Upper lobe of left lung (tissue), 6 donors: ENCODE measurements around the gene TEDC1. TPM values are rescaled to one million over a fixed set of nuclear protein-coding genes. Genes with fewer than 3 reads are reported as not detected.
A peak's percentile ranks its signal among the peaks of the same experiment; 100 is the strongest.

Experiments used
- ATAC-seq, 2 donors: fragments of 200-7000 bp; cut with Tn5 transposase; one replicate each; pipeline ENCODE4 v1.9.1; 2022; ENCODE audit warnings: mild to moderate bottlenecking in 2 of 2, moderate library complexity in 2 of 2; ENCODE audit not compliant: low FRiP score in 2 of 2
- DNase-seq, 2 donors: peaks; one replicate each; pipeline ENCODE4 v3.0.0-alpha.2; 2019 to 2020
- H3K27ac ChIP-seq, 4 donors: fragments of 200-600 bp; sonication (generic); one replicate each; pipeline ENCODE4 v1.5.1; 2016 to 2019
- H3K27me3 ChIP-seq, 4 donors: fragments of 200-600 bp; sonication (generic); one replicate each; pipeline ENCODE4 v1.5.1; 2017 to 2019
- H3K36me3 ChIP-seq, 4 donors: fragments of 200-600 bp; sonication (generic); one replicate each; pipeline ENCODE4 v1.5.1; 2016 to 2019
- H3K4me1 ChIP-seq, 4 donors: fragments of 200-600 bp; sonication (generic); one replicate each; pipeline ENCODE4 v1.5.1; 2018 to 2019
- H3K4me3 ChIP-seq, 4 donors: fragments of 200-600 bp; sonication (generic); one replicate each; pipeline ENCODE4 v1.5.1; 2017 to 2019; ENCODE audit warnings: mild to moderate bottlenecking in 2 of 4, moderate library complexity in 1 of 4
- H3K9me3 ChIP-seq, 4 donors: fragments of 200-600 bp; sonication (generic); one replicate each; pipeline ENCODE4 v1.5.1; 2018 to 2019
- EP300 ChIP-seq, 4 donors: sonication (generic); formaldehyde crosslinking; IDR thresholded peaks; one replicate each; pipeline ENCODE4 v1.5.1; 2017; ENCODE audit warnings: antibody characterized with exemption in 4 of 4, control low read depth in 2 of 4
- POLR2A ChIP-seq, 4 donors: fragments of 450-650 bp; IDR thresholded peaks; one replicate each; pipeline ENCODE4 v1.5.1; 2016 to 2017; ENCODE audit warnings: antibody characterized with exemption in 4 of 4, mild to moderate bottlenecking in 2 of 4
- POLR2AphosphoS5 ChIP-seq, 2 donors: sonication (generic); formaldehyde crosslinking; IDR thresholded peaks; one replicate each; pipeline ENCODE4 v1.5.1; 2017; ENCODE audit warnings: antibody characterized with exemption in 2 of 2
- WGBS, 2 donors: methylation state at CpG; one replicate each; pipeline ENCODE4 v1.1.5; 2017 to 2018; 5-methylcytosine and 5-hydroxymethylcytosine counted together
- total RNA-seq, 6 donors: library from RNA; depleted of rRNA in 4 of 6; stranded (reverse); fragments of >200 nt in 4 of 6; gene quantifications; one replicate each; pipeline versions ENCODE4 v1.1.0 to v1.2.1, GENCODE V29; 2016 to 2021
- TF ChIP-seq, protein P1 (sequence below), 6 experiments: fragments of 450-650 bp in 4 of 6; fragments of 200-600 bp in 2 of 6; sonication (generic) in 2 of 6; IDR thresholded peaks; one replicate each; pipeline ENCODE4 v1.5.1; 2016 to 2019; ENCODE audit warnings: antibody characterized with exemption in 6 of 6
- donor health status: DM: no; HTN: no; CAD: no; lungs with moderate emphysema.
- donor health status: DM: no; HTN: yes; CAD: no; lungs with severe emphysema.

TEDC1 gene
- total RNA-seq, 6 donors from 2014 or later, result 13.8 to 38.5 (median 17.4) TPM

DNA sequence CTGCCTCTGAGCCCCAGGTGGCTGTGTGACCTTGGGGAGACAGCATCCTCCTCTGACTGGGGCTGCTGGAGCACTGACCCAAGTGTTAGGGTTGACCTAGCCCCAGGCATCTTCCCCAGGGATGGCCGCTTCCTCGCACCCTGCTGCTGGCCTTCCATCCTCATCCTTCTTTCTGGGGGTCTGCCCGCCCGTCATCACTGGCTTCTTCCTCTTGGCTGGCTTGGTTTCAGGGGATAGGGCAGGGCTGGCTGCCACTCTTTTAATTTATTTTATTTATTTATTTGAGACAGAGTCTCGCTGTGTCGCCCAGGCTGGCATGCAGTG is 3.5 kb downstream of the TEDC1 start:
- ATAC-seq (no peak), DNase-seq (no peak)
- peaks cover 9 to 19% (median 14%) of the 10 kb centered on the region in 4 donors for H3K4me1 ChIP-seq
- TF ChIP-seq EP300 (IDR thresholded peaks at IDR 0.05) (no peak), POLR2AphosphoS5 (IDR thresholded peaks at IDR 0.05) (no peak), POLR2A (IDR thresholded peaks at IDR 0.05) (no peak)
- TF ChIP-seq, protein P1, sequence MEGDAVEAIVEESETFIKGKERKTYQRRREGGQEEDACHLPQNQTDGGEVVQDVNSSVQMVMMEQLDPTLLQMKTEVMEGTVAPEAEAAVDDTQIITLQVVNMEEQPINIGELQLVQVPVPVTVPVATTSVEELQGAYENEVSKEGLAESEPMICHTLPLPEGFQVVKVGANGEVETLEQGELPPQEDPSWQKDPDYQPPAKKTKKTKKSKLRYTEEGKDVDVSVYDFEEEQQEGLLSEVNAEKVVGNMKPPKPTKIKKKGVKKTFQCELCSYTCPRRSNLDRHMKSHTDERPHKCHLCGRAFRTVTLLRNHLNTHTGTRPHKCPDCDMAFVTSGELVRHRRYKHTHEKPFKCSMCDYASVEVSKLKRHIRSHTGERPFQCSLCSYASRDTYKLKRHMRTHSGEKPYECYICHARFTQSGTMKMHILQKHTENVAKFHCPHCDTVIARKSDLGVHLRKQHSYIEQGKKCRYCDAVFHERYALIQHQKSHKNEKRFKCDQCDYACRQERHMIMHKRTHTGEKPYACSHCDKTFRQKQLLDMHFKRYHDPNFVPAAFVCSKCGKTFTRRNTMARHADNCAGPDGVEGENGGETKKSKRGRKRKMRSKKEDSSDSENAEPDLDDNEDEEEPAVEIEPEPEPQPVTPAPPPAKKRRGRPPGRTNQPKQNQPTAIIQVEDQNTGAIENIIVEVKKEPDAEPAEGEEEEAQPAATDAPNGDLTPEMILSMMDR (IDR thresholded peaks at IDR 0.05), result no peak
- no peaks in the 10 kb centered on the region for H3K9me3 ChIP-seq
- peaks cover 0 to 14% (median 5%) of the 10 kb centered on the region in 4 donors for H3K36me3 ChIP-seq
- no peak overlapping the region for H3K27ac ChIP-seq
- H3K4me3 ChIP-seq, result no peak overlapping the region
- 92 to 95% methylated on average over 6 of the region's 6 CpGs for whole genome bisulfite sequencing, 2 donors
- H3K27me3 ChIP-seq, result no peaks in the 10 kb centered on the region

DNA sequence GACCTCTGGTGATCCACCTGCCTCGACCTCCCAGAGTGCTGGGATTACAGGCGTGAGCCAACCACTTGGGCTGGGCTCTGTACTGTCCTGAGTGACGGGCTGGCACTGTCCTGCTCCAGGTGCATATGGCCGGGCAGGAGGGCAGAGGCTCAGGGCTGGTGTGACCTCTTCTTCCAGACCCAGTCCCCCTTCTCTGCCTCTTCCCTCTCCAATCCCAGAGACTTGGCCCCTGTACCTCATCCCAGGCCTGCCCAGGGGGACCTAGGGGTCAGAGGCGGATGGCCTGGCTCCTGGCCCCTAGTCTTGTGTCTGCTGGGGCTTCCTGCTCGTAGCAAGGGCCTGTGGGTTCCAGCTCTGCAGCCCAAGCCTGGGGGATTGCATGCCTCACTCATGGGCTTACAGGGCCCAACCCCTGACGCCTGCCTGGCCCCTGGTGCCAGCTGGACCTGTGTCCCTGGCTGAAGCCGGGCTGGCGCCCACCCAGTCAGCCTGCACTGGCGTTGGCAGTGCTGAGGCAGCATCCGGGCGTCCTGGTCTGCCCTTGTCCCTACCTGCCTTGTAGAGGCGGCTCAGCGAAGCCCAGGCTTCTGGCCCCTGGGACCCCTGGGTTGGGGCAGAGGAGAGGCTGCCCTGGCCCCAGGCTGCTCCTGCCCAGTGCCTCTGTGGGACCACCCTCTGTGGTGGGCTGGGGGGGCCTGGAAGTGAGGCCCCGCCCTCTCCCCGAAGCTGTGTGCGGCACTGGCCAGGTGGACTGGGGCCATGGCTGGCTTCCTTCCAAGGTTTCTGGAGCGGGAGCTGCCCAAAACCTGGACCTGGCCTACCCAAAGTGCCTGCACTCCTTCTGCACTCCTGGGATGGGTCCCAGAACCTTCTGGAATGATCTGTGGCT is 4.3 kb downstream of the TEDC1 start:
- no peak overlapping the region for H3K27ac ChIP-seq
- H3K4me3 ChIP-seq, result no peak overlapping the region
- H3K4me1 ChIP-seq, result peaks cover 6 to 11% (median 8%) of the 10 kb centered on the region in 4 donors
- DNase-seq (peak; percentile 18 to 85), ATAC-seq (no peak)
- no peaks in the 10 kb centered on the region for H3K27me3 ChIP-seq
- TF ChIP-seq, protein P1 (IDR thresholded peaks at IDR 0.05), result no peak
- TF ChIP-seq POLR2AphosphoS5 (IDR thresholded peaks at IDR 0.05) (no peak), POLR2A (IDR thresholded peaks at IDR 0.05) (no peak), EP300 (IDR thresholded peaks at IDR 0.05) (no peak)
- H3K9me3 ChIP-seq, result no peaks in the 10 kb centered on the region
- peaks cover 0 to 14% (median 5%) of the 10 kb centered on the region in 4 donors for H3K36me3 ChIP-seq
- WGBS, 2 donors, result 95 to 97% methylated on average over 6 to 16 of the region's 18 CpGs

DNA sequence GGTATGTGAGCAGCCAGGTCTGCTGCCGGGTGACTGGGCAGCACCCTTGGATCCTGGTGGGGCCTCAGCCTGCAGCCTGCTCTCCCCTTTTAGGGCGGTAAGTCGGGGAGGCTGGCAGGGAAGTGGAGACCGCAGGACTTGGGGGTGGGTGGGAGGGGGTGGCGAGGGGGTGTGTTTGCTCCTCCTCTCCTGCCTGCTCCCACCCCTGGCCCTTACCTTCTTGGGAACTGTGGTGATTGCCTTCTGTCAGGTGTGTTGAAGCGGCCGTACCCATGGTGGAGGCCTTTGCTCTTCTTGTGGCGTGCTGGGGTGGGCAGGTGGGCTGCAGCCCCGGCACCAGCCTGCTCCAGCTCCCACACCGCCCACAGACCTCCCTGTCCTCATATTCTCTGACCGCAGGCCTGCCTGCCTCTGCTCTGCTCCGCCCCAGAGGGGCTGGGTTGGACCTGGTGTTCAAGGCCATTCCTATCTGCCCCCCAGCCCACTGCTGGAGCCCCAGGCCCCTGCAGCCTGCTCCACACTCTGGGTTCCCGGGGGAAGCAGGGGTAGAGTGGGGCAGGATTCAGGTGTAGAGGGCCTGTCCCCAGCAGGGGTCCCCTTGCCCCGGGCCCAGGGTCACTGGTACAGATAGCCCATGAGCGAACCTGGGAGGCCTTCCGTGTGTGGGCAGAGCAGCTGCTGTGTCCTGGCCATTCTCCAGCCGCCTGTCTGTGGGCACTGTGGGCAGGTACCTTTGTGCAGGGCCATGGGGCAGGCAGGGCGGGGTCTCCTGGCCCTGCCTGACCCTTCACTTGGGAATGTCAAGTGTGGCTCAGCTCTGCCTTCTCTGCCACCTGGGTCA is 5.2 kb downstream of the TEDC1 start:
- DNase-seq (peak; percentile 18 to 62), ATAC-seq (no peak)
- H3K9me3 ChIP-seq, result no peaks in the 10 kb centered on the region
- H3K4me1 ChIP-seq, result peaks cover 6 to 10% (median 8%) of the 10 kb centered on the region in 4 donors
- peaks cover 0 to 14% (median 5%) of the 10 kb centered on the region in 4 donors for H3K36me3 ChIP-seq
- 83 to 89% methylated on average over 7 to 16 of the region's 18 CpGs for WGBS, 2 donors
- no peak overlapping the region for H3K27ac ChIP-seq
- TF ChIP-seq POLR2A (IDR thresholded peaks at IDR 0.05), result no peak
- TF ChIP-seq POLR2AphosphoS5 (IDR thresholded peaks at IDR 0.05), result no peak
- TF ChIP-seq, protein P1 (IDR thresholded peaks at IDR 0.05), result no peak
- no peak for TF ChIP-seq EP300 (IDR thresholded peaks at IDR 0.05)
- H3K4me3 ChIP-seq, result no peak overlapping the region
- no peaks in the 10 kb centered on the region for H3K27me3 ChIP-seq

DNA sequence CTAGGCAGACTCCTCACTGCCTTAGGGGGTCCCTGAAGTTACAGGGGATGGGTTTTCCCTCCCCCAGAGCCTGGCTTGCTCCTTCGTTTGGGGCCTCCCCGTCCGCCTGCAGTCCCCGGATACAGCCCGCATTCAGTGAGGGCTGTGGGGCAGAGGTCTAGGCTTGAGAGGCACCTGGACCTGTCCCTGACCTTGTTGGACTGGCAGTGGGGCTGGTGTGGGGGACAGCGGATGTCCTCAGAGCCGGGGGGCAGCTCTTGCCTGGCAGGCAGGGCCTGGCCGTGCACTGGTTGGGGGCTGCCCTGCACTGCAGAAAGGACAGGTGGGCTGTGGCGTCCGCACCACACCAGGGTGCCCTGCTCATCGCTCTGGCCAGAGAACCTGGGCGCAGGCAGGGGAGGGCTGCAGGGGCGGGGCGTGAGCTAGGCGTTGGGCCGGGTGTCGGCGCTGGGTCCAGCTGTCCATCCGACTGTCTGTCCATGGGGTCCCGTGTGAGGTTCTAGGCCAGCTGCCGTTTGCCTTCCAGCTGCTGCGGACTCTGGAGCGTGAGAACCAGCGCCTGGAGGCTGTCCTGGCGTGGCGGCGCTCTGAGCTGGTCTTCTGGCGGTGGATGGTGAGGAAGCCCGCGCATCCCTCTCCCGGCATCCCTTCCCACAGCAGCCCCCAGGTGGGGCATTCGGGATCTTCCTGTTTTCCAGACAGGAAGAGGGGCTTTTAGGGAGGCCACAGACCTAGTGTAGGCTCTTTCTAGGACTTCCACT is 6.0 kb downstream of the TEDC1 start:
- 90 to 95% methylated on average over 8 to 32 of the region's 32 CpGs for WGBS, 2 donors
- DNase-seq, result peak; percentile 15 to 83
- no peak for TF ChIP-seq POLR2A (IDR thresholded peaks at IDR 0.05)
- no peak for TF ChIP-seq EP300 (IDR thresholded peaks at IDR 0.05)
- TF ChIP-seq POLR2AphosphoS5 (IDR thresholded peaks at IDR 0.05), result no peak
- TF ChIP-seq, protein P1 (IDR thresholded peaks at IDR 0.05), result no peak

More for the DNA sequence above, 6.0 kb downstream of the TEDC1 start:
- Histone ChIP-seq H3K27ac (no peak overlapping the region), H3K36me3 (peaks cover 0 to 14% (median 5%) of the 10 kb centered on the region in 4 donors), H3K9me3 (no peaks in the 10 kb centered on the region), H3K4me3 (no peak overlapping the region), H3K27me3 (no peaks in the 10 kb centered on the region), H3K4me1 (peaks cover under 1 to 2% (median under 1%) of the 10 kb centered on the region in 4 donors)
- no peak for ATAC-seq
